Progenitor cell of endocrine pancreas (in vitro differentiated cells): Measurements from ENCODE around the gene CTBP2. TPM values are rescaled to one million over a fixed set of nuclear protein-coding genes. Genes with fewer than 3 reads are reported as not detected.

Experiments used
- DNase-seq: peaks from one replicate; pipeline ENCODE4 v3.0.0; 2021; ENCODE audit warnings: low spot score; ENCODE audit not compliant: unreplicated experiment
- H3K27ac Mint-ChIP-seq: 2 replicates; pipeline ENCODE4 v1.8.0; 2021; ENCODE audit warnings: mild to moderate bottlenecking, moderate library complexity, mixed read lengths
- H3K27me3 Mint-ChIP-seq: 2 replicates; pipeline ENCODE4 v1.8.0; 2021; ENCODE audit warnings: mixed read lengths
- H3K36me3 Mint-ChIP-seq: 2 replicates; pipeline ENCODE4 v1.8.0; 2022; ENCODE audit warnings: mixed read lengths; ENCODE audit not compliant: insufficient read depth
- H3K4me1 Mint-ChIP-seq: 2 replicates; pipeline ENCODE4 v1.8.0; 2021; ENCODE audit warnings: low read depth, mixed read lengths
- H3K4me3 Mint-ChIP-seq: 2 replicates; pipeline ENCODE4 v1.8.0; 2021; ENCODE audit warnings: low read depth, mild to moderate bottlenecking, moderate library complexity, mixed read lengths
- H3K9me3 Mint-ChIP-seq: 2 replicates; pipeline ENCODE4 v1.8.0; 2021; ENCODE audit warnings: low read depth, mixed read lengths
- total RNA-seq: library from RNA; stranded (reverse); gene quantifications from 2 replicates; pipeline ENCODE4 v1.2.1, GENCODE V29; 2021
- TF ChIP-seq, protein P1 (sequence below): fragments of 200-600 bp; sonication (generic); IDR thresholded peaks from one replicate; pipeline ENCODE4 v1.5.0; 2021; ENCODE audit warnings: antibody characterized with exemption, mild to moderate bottlenecking; ENCODE audit not compliant: unreplicated experiment

Gene CTBP2
- total RNA-seq, 1 donor from 2014 or later: 182 TPM

DNA sequence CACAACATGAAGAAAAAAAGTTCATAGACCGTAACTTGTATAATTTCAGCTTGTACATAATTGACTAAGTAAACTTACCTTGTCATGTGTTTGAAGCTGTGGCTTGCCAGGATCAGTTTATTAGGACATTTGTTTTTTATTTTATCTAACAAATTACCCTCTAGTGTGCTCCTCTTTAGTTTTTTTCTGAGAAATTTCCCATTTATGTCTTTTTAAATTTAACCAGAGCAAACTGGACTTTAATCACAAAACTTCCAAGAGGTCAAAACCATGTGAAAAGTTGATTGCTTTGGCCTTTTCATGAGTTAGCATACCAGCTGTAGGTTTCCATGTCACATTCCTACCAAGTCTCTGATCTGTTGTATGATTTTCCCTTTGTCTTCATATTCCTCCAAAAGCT, 176.0 kb downstream of the CTBP2 start:
- TF ChIP-seq, protein P1, sequence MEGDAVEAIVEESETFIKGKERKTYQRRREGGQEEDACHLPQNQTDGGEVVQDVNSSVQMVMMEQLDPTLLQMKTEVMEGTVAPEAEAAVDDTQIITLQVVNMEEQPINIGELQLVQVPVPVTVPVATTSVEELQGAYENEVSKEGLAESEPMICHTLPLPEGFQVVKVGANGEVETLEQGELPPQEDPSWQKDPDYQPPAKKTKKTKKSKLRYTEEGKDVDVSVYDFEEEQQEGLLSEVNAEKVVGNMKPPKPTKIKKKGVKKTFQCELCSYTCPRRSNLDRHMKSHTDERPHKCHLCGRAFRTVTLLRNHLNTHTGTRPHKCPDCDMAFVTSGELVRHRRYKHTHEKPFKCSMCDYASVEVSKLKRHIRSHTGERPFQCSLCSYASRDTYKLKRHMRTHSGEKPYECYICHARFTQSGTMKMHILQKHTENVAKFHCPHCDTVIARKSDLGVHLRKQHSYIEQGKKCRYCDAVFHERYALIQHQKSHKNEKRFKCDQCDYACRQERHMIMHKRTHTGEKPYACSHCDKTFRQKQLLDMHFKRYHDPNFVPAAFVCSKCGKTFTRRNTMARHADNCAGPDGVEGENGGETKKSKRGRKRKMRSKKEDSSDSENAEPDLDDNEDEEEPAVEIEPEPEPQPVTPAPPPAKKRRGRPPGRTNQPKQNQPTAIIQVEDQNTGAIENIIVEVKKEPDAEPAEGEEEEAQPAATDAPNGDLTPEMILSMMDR: no peak
- DNase-seq: no peak
- peaks cover 9% of the 10 kb centered on the region for H3K4me1 Mint-ChIP-seq
- H3K27ac Mint-ChIP-seq: peak overlapping the region; percentile 80
- H3K9me3 Mint-ChIP-seq: no peaks in the 10 kb centered on the region
- H3K36me3 Mint-ChIP-seq: peaks cover 40% of the 10 kb centered on the region
- H3K27me3 Mint-ChIP-seq: no peaks in the 10 kb centered on the region
- no peak overlapping the region for H3K4me3 Mint-ChIP-seq

DNA sequence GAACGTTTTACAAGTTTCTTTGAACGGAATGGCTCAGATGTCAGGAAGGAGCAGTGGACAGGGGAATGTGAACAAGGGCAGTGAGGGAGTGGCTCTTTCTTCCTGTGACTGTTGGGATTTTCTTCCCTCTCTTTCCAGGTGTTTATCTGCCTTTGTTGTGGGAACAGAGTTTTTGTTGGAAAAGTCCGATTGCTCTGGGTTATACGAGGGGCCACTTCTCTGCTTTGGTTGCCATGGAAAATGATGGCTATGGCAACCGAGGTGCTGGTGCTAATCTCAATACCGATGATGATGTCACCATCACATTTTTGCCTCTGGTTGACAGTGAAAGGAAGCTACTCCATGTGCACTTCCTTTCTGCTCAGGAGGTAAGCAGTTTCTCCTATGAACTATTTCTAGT, 177.0 kb downstream of the CTBP2 start:
- TF ChIP-seq, protein P1: no peak
- Mint-ChIP-seq H3K4me3 (no peak overlapping the region), H3K4me1 (peaks cover 9% of the 10 kb centered on the region), H3K36me3 (peaks cover 35% of the 10 kb centered on the region), H3K9me3 (no peaks in the 10 kb centered on the region), H3K27ac (peak overlapping the region; percentile 34), H3K27me3 (no peaks in the 10 kb centered on the region)
- DNase-seq: no peak

DNA sequence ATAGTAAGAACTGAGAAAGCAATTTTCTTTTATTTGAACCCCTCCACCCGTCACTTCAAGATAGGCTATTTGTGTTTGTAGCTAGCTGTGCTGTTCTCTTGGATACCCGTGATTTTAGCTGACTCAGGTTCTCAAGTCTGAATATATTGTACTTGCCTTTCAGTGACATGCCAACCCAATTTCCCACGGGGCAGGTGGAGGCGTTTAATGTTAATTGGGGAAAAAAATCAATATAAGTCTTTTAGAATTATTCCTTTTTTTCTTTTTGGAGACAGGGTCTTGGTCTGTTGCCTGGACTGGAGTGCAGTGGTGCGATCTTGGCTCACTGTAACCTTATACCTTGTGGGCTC, 182.0 kb downstream of the CTBP2 start:
- peaks cover 11% of the 10 kb centered on the region for H3K4me1 Mint-ChIP-seq
- H3K27ac Mint-ChIP-seq: no peak overlapping the region
- no peak overlapping the region for H3K4me3 Mint-ChIP-seq
- DNase-seq: no peak
- H3K9me3 Mint-ChIP-seq: no peaks in the 10 kb centered on the region
- H3K27me3 Mint-ChIP-seq: no peaks in the 10 kb centered on the region
- H3K36me3 Mint-ChIP-seq: peaks cover 15% of the 10 kb centered on the region
- TF ChIP-seq, protein P1: no peak

DNA sequence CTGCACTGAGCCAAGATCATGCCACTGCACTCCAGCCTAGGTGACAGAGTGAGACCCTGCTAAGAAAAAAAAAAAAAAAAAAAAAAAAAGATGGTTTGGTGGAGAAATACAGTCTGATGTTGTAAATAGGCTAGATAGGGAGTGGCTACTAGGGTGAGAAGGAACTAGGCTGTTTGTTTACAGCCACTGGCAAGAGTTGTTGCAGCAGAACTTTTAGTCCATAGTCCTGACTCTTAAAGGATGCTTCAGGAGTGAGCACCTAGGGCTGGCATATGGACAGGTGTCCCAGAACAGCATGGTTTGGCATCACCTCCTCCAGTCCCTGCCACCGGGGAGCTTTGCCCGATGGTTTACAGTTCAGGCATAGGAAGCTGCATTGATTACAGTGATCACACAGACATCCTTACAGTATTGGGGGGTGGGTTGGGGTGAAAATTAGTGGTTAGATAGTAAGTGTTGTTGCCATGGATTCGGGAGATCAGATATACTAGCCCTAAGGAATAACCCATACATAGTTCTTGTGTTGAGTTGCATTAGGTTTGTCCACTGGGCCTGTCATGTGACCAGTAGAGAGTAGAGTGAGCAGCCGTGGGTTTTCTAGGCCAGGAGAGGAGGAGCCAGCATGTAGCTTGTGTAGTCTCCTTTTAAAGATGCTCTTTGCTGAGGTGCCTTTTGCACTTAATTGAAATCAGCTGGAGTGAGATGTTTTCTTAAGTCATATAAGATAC, 182.6 kb downstream of the CTBP2 start:
- Mint-ChIP-seq H3K27ac (no peak overlapping the region), H3K9me3 (no peaks in the 10 kb centered on the region), H3K36me3 (peaks cover 14% of the 10 kb centered on the region), H3K4me3 (no peak overlapping the region), H3K27me3 (no peaks in the 10 kb centered on the region), H3K4me1 (peaks cover 6% of the 10 kb centered on the region)
- no peak for DNase-seq
- TF ChIP-seq, protein P1: no peak

DNA sequence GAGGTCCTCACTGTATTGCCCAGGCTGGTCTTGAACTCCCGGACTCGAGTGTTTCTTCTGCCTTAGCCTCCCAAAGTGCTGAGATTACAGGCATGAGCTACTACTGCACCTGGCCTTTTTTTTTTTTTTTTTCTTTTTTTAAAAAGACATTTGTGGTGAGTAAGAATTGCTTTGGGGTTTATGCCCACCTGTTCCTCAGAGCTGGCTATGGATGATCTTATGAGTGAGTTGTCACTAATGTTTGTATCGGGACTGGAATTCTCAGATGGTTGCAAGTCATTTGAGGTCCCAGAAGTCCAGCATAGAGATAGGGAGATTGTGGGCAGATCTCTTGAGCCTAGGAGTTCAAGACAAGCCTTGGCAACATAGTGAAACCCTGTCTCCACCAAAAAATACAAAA, 183.2 kb downstream of the CTBP2 start:
- DNase-seq: no peak
- no peaks in the 10 kb centered on the region for H3K27me3 Mint-ChIP-seq
- peaks cover 5% of the 10 kb centered on the region for H3K4me1 Mint-ChIP-seq
- H3K9me3 Mint-ChIP-seq: no peaks in the 10 kb centered on the region
- H3K27ac Mint-ChIP-seq: peak overlapping the region; percentile 16
- H3K4me3 Mint-ChIP-seq: no peak overlapping the region
- TF ChIP-seq, protein P1: no peak
- H3K36me3 Mint-ChIP-seq: peaks cover 15% of the 10 kb centered on the region
